ENCODE measurements around the gene SPO11.
"Not testable (repeated sequence)": the region's sequence is repeated elsewhere in the genome, so short reads cannot be mapped to it uniquely, and the experiment has no call there.

SPO11 gene

GRCh38 chr20:57342829-57343228, 13.2 kb downstream of the SPO11 start:
- no peak for DNase-seq

- DNase-seq: peak; percentile 75
Observed at GRCh38 chr20:57346477-57346876, 16.9 kb downstream of the SPO11 start.

GRCh38 chr20:57347393-57347792, 17.8 kb downstream of the SPO11 start:
- no peak for DNase-seq

DNA sequence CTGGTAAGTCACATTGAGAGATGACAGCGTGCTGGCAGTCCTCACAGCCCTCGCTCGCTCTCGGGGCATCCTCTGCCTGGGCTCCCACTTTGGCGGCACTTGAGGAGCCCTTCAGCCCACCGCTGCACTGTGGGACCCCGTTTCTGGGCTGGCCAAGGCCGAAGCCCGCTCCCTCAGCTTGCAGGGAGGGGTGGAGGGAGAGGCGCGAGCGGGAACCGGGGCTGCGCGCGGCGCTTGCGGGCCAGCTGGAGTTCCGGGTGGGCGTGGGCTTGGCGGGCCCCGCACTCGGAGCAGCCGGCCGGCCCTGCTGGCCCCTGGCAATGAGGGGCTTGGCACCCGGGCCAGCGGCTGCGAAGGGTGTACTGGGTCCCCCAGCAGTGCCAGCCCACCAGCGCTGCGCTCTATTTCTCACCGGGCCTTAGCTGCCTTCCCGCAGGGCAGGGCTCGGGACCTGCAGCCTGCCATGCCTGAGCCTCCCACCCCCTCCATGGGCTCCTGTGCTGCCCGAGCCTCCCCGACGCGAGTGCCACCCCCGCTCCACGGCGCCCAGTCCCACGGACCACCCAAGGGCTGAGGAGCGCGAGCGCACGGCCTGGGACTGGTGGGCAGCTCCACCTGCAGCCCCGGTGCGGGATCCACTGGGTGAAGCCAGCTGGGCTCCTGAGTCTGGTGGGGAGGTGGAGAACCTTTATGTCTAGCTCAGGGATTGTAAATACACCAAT, 18.8 kb downstream of the SPO11 start:
- not testable (repeated sequence) for DNase-seq

DNA sequence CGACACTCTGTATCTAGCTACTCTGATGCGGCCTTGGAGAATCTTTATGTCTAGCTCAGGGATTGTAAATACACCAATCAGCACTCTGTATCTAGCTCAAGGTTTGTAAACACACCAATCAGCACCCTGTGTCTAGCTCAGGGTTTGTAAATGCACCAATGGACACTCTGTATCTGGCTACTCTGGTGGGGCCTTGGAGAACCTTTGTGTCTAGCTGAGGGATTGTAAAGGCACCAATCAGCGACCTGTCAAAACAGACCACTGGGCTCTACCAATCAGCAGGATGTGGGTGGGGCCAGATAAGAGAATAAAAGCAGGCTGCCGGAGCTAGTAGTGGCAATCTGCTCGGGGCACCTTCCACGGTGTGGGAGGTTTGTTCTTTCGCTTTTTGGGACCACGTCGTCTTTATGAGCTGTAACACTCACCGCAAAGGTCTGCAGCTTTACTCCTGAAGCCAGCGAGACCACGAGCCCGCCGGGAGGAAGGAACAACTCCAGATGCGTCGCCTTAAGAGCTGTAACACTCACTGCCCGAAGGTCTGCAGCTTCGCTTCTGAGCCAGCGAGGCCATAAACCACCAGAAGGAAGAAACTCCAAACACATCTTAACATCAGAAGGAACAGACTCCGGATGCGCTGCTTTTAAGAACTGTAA, 19.4 kb downstream of the SPO11 start:
- DNase-seq: not testable (repeated sequence)

- DNase-seq: no peak
Observed at GRCh38 chr20:57350081-57350710, 20.6 kb downstream of the SPO11 start.

DNA sequence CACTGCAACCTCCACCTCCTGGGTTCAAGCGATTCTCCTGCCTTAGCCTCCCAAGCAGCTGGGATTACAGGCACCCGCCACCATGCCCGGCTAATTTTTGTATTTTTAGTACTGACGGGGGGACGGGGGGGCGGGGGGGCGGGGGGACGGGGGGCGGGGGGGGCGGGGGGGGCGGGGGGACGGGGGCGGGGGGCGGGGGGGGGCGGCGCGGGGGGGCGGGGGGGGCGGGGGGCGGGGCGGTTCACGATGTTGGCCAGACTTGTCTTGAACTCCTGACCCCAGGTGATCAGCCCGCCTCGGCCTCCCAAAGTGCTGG, 21.1 kb downstream of the SPO11 start:
- DNase-seq: not testable (repeated sequence)

DNA sequence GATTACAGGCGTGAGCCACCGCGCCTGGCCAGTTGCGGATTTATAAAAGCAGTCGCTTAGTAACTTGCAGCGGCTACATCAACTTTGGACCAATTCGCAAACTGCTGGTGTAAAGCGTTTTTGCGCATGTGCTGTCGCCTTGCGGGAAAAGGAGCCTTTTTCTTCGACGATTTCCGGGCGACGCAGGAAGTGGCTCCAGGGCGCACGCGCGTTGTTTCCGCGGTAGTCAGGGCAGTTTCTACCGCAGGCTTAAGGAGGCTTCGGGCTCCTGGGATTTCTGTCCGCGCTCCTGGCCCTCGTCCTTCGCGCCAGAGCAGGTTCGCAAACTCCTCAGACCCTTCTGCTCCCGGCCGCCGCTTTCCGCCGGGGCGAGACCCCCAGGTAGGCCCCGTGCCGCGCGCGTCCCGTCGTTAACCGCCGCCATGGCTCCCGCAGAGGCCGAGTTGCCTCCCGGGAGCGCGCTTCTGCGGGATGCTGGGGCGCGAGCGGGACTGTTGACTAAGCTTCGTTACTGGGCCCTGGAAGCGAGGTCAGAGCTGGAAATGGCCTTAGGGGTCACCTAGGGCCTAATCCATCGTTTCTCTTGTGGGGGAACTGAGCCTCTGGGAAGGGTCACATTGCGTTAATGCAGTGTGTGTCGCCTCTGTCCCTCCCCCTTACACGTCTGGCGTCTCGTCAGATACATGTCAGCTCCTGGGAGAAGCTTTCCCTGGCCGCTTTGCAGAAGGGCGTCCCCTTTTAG, 21.6 kb downstream of the SPO11 start, which contains the start of gene RAE1:
Gene RAE1 (plus strand): TSS at position 214 of the 742 bp plus-strand sequence. CDS start 2,784 bp downstream, outside the sequence.
- peak; percentile 94 for DNase-seq

DNA sequence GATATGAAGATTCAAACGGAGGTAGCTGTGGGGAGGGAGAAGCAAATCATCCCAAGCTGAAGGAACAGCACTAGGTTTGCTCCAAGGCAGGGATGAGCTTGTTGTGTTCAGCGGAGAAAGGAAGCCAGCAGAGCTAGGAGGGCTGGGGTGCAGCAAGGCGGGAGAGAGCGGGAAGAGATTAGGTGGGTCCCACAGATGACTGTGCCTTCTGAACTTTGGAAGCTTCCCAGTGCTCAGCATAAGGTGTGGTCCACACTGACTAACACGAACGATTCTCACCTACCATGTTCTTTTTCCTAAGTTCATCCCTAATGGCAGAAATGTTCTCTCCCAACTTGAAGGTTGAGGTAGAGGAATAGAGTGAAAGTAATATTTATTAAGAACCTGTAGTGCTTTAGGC, 22.7 kb downstream of the SPO11 start:
- no peak for DNase-seq

DNA sequence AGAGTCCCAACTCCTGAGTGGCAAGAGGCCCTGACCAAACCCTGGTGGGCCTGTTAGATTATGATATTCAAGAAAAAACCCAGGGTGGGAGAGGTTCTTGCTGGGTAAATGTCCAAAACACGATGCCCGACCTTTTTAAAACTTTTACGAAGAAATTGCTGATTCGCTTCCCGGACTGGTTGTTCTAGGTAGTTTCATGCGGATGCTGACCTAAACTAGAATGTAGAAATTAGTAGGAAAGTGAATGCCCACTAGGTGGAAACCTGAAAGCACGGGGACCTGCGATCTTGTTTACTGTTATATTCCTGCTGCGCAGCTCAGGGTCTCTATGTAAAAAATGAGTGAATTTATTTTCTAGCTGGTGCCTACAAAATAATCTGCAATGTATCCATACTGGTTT, 23.7 kb downstream of the SPO11 start:
- DNase-seq: no peak

- DNase-seq: no peak
Observed at GRCh38 chr20:57361517-57361916, 31.9 kb downstream of the SPO11 start.

GRCh38 chr20:57364451-57364850, 34.8 kb downstream of the SPO11 start:
- no peak for DNase-seq

DNA sequence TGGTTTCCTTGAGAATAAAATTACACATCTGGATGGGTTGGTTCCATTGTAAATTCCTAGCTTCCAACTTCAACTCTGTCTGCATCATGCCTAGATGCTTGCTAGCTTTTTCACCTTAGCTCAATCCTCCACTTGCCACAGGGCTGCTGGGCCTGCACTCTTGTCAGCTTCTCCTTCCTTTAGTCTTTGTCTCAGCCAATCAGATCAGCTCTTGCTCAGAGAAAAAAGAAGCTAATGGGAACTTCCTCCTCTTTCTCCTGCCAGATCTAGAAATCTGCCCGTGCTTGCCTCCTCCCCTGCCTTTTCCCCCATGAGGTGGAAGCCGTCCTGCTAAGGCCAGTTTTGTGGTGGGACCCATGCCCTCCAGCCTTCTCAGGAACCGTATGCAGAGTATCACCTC, 40.0 kb downstream of the SPO11 start:
- DNase-seq: no peak

GRCh38 chr20:57370316-57370715, 40.7 kb downstream of the SPO11 start:
- DNase-seq: no peak

DNA sequence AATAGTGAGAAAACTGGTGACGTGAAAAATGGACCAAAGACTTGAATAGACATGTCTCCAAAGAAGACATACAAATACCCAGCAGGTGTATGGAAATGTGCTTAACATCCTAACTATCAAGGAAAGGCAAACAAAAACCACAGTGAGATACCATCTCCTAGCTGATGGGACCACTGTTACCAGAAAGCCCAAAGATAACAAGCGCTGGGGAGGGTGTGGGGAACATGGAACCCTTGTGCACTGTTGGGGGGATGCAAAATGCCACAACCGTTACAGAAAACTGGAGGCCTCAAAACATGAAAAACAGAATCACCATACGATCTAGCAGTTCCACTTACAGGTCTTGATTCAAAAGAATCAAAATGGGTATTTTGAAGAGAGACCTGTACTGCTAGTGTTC, 41.8 kb downstream of the SPO11 start:
- no peak for DNase-seq

- no peak for DNase-seq
Observed at GRCh38 chr20:57372157-57372556, 42.6 kb downstream of the SPO11 start.

DNA sequence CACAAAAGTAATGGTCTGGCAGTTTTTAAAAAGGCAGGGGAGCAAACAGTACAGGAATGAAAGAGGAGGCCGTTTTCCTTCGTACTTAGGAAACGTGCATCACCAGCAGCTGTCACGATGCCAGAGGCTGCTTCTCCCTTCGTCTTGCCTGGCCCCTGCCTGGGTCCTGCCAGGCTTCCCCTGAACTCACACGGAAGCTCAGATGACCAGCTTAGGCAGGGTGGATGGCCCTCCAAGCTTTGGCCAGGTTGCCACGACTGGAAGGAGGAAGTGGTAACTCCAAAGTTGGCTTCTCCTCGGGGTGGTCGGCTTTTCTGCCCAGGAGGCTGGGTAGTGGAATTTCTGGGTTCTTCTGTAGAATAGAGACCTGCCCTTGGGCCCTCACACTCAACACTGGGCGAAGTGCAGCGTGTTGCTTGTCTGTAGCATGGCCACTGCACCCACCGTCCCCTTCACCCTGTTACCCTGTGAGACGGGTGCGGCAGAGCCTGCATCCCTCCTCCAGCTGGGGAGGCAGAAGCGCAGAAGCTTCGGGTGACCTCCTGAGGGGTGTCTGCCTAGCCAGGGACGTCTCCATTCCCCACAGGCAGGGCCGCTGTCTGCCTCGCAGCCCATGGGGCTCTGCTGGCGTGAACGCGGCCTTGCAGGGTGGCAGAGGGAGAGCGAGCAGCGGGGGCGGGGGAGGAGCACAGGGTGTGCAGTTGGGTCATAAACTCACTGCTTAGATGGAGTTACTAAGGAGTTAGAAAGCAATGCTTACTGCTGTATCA, 43.2 kb downstream of the SPO11 start:
- DNase-seq: no peak

GRCh38 chr20:57374343-57374930, 44.8 kb downstream of the SPO11 start:
- no peak for DNase-seq

DNA sequence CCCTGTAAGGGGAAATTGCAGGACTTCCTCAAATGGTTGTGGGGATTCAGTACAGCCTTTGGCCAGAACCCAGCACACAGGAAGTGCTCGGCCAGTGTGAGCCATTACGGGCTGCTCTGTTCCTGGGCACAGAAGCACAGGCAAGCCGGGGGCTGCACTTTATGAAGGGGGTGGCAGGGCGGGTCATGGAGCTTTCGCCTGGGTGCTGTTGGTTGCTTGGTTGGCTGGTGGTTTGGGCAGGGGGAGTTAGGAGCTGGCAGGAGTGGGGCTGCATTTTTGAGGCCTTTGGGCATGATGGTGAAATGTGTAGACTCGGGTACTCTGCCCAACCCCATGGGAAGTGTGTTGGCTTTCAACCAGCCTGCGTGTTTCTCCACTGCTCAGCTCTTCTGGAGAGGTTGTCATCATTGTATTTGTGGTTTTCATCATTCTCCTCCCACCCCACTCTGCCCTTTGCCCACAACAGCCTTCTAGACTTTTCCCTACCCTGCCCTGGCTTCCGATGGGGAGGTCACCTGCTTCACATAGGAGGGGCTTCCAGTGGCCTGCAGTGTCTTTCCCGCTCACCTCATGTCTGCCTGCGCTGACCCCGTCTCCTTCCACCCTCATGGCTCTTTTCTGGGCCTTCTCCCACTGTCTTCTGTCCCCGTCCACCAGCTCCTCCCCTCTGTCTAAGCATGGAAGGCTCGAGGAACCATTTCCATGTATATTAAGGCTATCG, 45.5 kb downstream of the SPO11 start:
- no peak for DNase-seq

GRCh38 chr20:57375652-57376230, 46.1 kb downstream of the SPO11 start:
- DNase-seq: no peak

DNA sequence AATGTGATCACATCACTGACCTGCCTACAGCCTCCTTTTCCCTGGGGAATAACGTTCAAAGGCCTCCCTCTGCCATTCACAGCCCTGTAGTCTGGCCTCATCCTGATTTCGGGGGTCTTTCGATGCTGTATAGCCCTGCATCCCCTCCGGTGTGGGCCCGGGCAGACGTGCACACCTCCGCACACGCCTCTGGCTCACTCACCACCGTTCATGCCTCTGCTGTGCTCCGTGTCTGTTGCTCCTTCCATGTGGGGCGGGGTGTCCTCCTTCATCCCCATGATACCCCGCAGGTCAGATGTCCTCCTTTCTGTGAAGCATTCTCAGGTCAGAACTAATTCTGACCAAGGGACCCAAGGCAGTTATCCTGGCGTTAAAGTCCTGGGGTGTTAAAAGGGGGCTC, 47.7 kb downstream of the SPO11 start:
- no peak for DNase-seq

Data from stimulated activated CD4-positive, alpha-beta T cell treated with anti-CD3 and anti-CD28 coated beads, Interleukin-4, amount 100 ng/mL, for 24 hours (primary cell).